Calu3 (cell line): Measurements from ENCODE around the gene SLC6A12. TPM values are rescaled to one million over a fixed set of nuclear protein-coding genes. Genes with fewer than 3 reads are reported as not detected.

ENCODE experiments used
- BruUV-seq: library from RNA; stranded (reverse); fragments of 400-500 nt; replicated peaks from 2 replicates; lab custom pipeline; 2021; lab: Mats Ljungman, UMichigan
- CTCF ChIA-PET: fragments of 300-600 bp; sonication (Branson Sonifier 250); formaldehyde crosslinking; loops from one replicate; lab custom pipeline; 2022; ENCODE audit warnings: antibody characterized with exemption; lab: Charles Lee
- DNase-seq: peaks from one replicate; pipeline ENCODE4 v3.0.0; 2022
- H3K27ac Mint-ChIP-seq: one replicate; pipeline ENCODE4 v1.8.0; 2022; ENCODE audit warnings: mixed read lengths; ENCODE audit not compliant: unreplicated experiment
- H3K27me3 Mint-ChIP-seq: one replicate; pipeline ENCODE4 v1.8.0; 2022; ENCODE audit warnings: mixed read lengths; ENCODE audit not compliant: unreplicated experiment
- H3K36me3 Mint-ChIP-seq: one replicate; pipeline ENCODE4 v1.8.0; 2022; ENCODE audit warnings: mild to moderate bottlenecking, moderate library complexity, mixed read lengths; ENCODE audit not compliant: insufficient read depth, unreplicated experiment
- H3K4me1 Mint-ChIP-seq: one replicate; pipeline ENCODE4 v1.8.0; 2022; ENCODE audit warnings: mild to moderate bottlenecking, low read depth, mixed read lengths; ENCODE audit not compliant: unreplicated experiment
- H3K4me3 Mint-ChIP-seq: one replicate; pipeline ENCODE4 v1.8.0; 2022; ENCODE audit warnings: mild to moderate bottlenecking, low read depth, moderate library complexity, mixed read lengths; ENCODE audit not compliant: unreplicated experiment
- H3K9me3 Mint-ChIP-seq: one replicate; pipeline ENCODE4 v1.8.0; 2022; ENCODE audit warnings: low read depth, mixed read lengths; ENCODE audit not compliant: unreplicated experiment
- intact Hi-C: fragments of 100-400 bp; cut with micrococcal nuclease; formaldehyde crosslinking; loops from one replicate; pipeline ENCODE4 v1.10.0; 2022; ENCODE audit not compliant: unreplicated experiment
- total RNA-seq: library from RNA; stranded (reverse); gene quantifications from 2 replicates; pipeline ENCODE4 v1.2.3, GENCODE V29; 2022
- TF ChIP-seq, protein P1 (sequence below): fragments of 200-600 bp; IDR thresholded peaks from one replicate; pipeline ENCODE4 v1.8.0; 2022; ENCODE audit warnings: antibody characterized with exemption; ENCODE audit not compliant: unreplicated experiment

The SLC6A12 gene
- total RNA-seq, 1 experiment from 2014 or later, result 0.90 TPM

DNA sequence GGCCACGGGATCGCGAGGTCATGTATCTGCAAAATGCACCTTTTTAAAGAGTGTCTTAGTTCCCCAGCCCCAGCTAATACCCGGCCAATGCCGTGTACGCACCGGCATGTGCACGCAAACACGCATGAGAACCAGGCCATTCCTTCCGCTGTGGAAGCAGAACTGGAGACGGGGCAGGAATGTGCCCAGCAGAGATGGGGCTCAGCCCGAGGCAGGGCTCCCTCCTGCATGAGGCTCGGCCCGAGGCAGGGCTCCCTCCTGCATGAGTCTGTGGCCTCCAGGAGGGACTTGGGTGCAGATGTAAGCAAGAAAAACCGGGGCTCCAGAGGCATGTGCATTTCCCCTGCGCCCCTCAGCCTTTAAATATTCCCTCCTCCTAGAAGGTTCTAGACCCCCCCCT is 38.2 kb downstream of the SLC6A12 start:
- Mint-ChIP-seq H3K27me3 (peaks cover 52% of the 10 kb centered on the region), H3K27ac (no peak overlapping the region), H3K9me3 (no peaks in the 10 kb centered on the region), H3K4me1 (peaks cover 10% of the 10 kb centered on the region), H3K36me3 (no peaks in the 10 kb centered on the region), H3K4me3 (no peak overlapping the region)
- intact Hi-C loops, result no loop called here
- no TSS peak for BruUV-seq
- CTCF ChIA-PET, result no interaction called here
- DNase-seq, result no peak
- TF ChIP-seq, protein P1, sequence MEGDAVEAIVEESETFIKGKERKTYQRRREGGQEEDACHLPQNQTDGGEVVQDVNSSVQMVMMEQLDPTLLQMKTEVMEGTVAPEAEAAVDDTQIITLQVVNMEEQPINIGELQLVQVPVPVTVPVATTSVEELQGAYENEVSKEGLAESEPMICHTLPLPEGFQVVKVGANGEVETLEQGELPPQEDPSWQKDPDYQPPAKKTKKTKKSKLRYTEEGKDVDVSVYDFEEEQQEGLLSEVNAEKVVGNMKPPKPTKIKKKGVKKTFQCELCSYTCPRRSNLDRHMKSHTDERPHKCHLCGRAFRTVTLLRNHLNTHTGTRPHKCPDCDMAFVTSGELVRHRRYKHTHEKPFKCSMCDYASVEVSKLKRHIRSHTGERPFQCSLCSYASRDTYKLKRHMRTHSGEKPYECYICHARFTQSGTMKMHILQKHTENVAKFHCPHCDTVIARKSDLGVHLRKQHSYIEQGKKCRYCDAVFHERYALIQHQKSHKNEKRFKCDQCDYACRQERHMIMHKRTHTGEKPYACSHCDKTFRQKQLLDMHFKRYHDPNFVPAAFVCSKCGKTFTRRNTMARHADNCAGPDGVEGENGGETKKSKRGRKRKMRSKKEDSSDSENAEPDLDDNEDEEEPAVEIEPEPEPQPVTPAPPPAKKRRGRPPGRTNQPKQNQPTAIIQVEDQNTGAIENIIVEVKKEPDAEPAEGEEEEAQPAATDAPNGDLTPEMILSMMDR, result no peak

DNA sequence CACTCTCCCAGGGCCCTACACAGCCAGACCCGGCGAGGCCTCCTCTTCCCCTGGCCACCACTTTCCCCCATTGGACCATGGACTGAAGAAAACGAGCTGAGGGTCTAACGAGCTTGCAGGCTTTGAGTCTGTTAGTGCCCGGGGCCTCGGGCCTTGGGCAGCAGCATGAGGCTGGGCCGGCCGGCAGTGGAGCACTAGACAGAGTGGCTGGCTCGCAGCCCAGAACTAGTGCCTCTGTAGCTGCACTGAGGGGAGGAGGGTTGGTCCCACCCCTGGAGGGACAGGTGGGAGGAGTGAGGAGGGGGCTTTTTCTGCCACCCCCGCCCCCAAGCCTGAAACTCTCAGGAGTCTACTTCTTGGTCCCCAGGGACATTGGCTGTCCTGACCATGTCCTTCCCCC is 38.7 kb downstream of the SLC6A12 start:
- H3K27ac Mint-ChIP-seq, result no peak overlapping the region
- H3K27me3 Mint-ChIP-seq, result peaks cover 57% of the 10 kb centered on the region
- H3K4me1 Mint-ChIP-seq, result peaks cover 10% of the 10 kb centered on the region
- H3K4me3 Mint-ChIP-seq, result no peak overlapping the region
- TF ChIP-seq, protein P1, result no peak
- DNase-seq, result no peak
- H3K36me3 Mint-ChIP-seq, result no peaks in the 10 kb centered on the region
- no TSS peak for BruUV-seq
- CTCF ChIA-PET, result no interaction called here
- H3K9me3 Mint-ChIP-seq, result no peaks in the 10 kb centered on the region
- intact Hi-C loops, result no loop called here

DNA sequence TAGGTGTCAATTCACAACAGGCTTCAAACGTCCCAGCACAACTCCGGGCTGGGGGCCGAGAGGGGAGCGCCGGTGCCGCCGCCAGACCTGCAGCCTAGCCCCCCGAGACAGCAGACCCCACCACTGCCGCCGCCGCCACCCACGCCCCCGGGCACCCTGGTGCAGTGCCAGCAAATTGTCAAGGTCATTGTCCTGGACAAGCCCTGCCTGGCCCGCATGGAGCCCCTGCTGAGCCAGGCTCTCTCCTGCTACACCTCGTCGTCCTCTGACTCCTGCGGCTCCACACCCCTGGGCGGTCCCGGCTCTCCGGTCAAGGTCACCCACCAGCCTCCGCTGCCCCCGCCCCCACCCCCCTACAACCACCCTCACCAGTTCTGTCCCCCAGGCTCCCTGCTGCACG is 39.4 kb downstream of the SLC6A12 start:
- Mint-ChIP-seq H3K9me3 (no peaks in the 10 kb centered on the region), H3K4me1 (peaks cover 10% of the 10 kb centered on the region), H3K36me3 (no peaks in the 10 kb centered on the region), H3K4me3 (no peak overlapping the region), H3K27me3 (peaks cover 63% of the 10 kb centered on the region), H3K27ac (no peak overlapping the region)
- intact Hi-C loops, result no loop called here
- DNase-seq, result no peak
- no TSS peak for BruUV-seq
- TF ChIP-seq, protein P1, result no peak
- CTCF ChIA-PET, result no interaction called here

DNA sequence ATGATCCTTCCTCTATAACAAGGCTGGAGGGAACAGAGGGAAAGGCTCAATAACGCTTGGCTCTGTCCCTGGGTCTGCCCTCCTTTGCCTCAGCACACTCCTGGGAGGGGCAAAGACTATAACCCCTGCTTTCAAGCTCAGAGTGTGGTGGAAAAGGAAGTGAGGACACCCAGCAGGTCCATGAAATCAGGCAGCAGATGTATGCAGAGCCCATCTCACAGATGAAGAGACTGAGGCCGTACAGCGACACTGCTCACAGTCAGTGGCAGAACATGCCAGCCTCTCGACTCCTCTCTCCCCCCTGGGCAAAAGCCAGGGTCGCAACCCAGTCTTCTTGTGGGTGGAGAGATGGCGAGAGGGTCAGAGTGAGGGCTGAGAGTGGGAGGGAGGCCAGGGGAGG is 39.8 kb downstream of the SLC6A12 start:
- peaks cover 10% of the 10 kb centered on the region for H3K4me1 Mint-ChIP-seq

More for the DNA sequence above, 39.8 kb downstream of the SLC6A12 start:
- no peak overlapping the region for H3K4me3 Mint-ChIP-seq
- TF ChIP-seq, protein P1, result no peak
- no peaks in the 10 kb centered on the region for H3K36me3 Mint-ChIP-seq
- H3K9me3 Mint-ChIP-seq, result no peaks in the 10 kb centered on the region
- H3K27me3 Mint-ChIP-seq, result peaks cover 68% of the 10 kb centered on the region
- H3K27ac Mint-ChIP-seq, result no peak overlapping the region
- intact Hi-C loops, result no loop called here
- CTCF ChIA-PET, result interaction anchor here (0.6 kb wide), 1 partner anchor 775 kb away, joined by 3 read pairs; the partner anchor contains the start of gene RAD52
- no TSS peak for BruUV-seq
- no peak for DNase-seq
